ENCODE data around the gene PRKCH. TPM values are rescaled to one million over a fixed set of nuclear protein-coding genes. Genes with fewer than 3 reads are reported as not detected.

Gene PRKCH
- total and polyA plus RNA-seq, 2 of the 13 experiments (the other 11 are each of a cell fraction or from before 2014, with no cell fraction given): 0.48 to 1.3 TPM

GRCh38 chr14:61537563-61538463 lies 216.4 kb downstream of the PRKCH start (continued):
- no peak for TF ChIP-seq SP4 (CRISPR knock-in tag; IDR thresholded peaks at IDR 0.05)
- no peak; the same call in 1 of the 2 replicates for TF ChIP-seq ZBTB43 (CRISPR knock-in tag; conservative IDR thresholded peaks at IDR 0.05)
- TF ChIP-seq ZNF335 (CRISPR knock-in tag; IDR thresholded peaks at IDR 0.05): 0 out of 2 replicates have a peak, but pooled peaks have one; percentile 51
- peak; percentile 73 for TF ChIP-seq THAP11 (CRISPR knock-in tag; IDR thresholded peaks at IDR 0.05)
- TF ChIP-seq HMGXB4 (CRISPR knock-in tag; IDR thresholded peaks at IDR 0.05; ENCODE audit: borderline replicate concordance in 1 of 2, low read depth in 1 of 2): no peak
- no peak for TF ChIP-seq ZNF780A (CRISPR knock-in tag; IDR thresholded peaks at IDR 0.05)
- no peak for TF ChIP-seq ZNF558 (CRISPR knock-in tag; IDR thresholded peaks at IDR 0.05; ENCODE audit: borderline replicate concordance)
- TF ChIP-seq ZNF30 (CRISPR knock-in tag; IDR thresholded peaks at IDR 0.05): no peak
- no peak for TF ChIP-seq ZNF766 (CRISPR knock-in tag; IDR thresholded peaks at IDR 0.05; ENCODE audit: borderline replicate concordance)
- no peak for TF ChIP-seq SRY (CRISPR knock-in tag; IDR thresholded peaks at IDR 0.05)
- TF ChIP-seq ZNF790 (CRISPR knock-in tag; IDR thresholded peaks at IDR 0.05; ENCODE audit: borderline replicate concordance): no peak
- no peak for TF ChIP-seq ZFP37 (CRISPR knock-in tag; IDR thresholded peaks at IDR 0.05; ENCODE audit: borderline replicate concordance)
- no peak for TF ChIP-seq ONECUT2 (CRISPR knock-in tag; IDR thresholded peaks at IDR 0.05)
- TF ChIP-seq CENPBD1 (CRISPR knock-in tag; IDR thresholded peaks at IDR 0.05; ENCODE audit: borderline replicate concordance, low read depth): no peak
- TF ChIP-seq MLXIP (CRISPR knock-in tag; IDR thresholded peaks at IDR 0.05; ENCODE audit: borderline replicate concordance): no peak
- no peak for TF ChIP-seq BATF2 (CRISPR knock-in tag; IDR thresholded peaks at IDR 0.05)
- TF ChIP-seq PATZ1 (CRISPR knock-in tag; IDR thresholded peaks at IDR 0.05): 0 out of 2 replicates have a peak, but pooled peaks have one; percentile 53
- TF ChIP-seq SRSF9 (IDR thresholded peaks at IDR 0.05; ENCODE audit: borderline replicate concordance, insufficient read depth, low read depth, low read length, poor library complexity, severe bottlenecking): no peak
